ENCODE results near the gene OTUB2.

The OTUB2 gene

DNA sequence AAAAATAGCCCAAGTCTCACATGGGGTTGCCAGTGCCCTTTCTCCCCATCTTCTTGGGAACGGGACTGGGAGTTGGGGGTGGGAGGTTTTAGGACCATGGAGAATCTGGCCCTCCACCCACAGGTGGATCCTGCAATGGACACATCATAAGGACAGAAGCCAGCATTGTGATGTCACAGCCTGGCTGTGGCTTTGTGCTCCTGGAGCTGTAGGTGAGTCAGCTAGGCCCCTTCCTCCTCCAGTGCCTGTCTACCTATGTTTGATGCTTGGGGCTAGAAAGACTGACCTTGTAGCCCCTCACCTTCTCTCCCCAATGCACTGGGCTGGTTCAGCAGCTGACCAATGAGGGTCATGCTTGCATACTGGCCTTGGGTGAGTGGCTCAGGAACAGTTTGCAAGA lies 29.1 kb upstream of the OTUB2 start, which contains the start of gene CCDC197:
CCDC197 (plus strand) TSS at position 220 of the 400 bp plus-strand sequence. CDS start 831 bp downstream, outside the sequence.
- TF ChIP-seq, protein P1, sequence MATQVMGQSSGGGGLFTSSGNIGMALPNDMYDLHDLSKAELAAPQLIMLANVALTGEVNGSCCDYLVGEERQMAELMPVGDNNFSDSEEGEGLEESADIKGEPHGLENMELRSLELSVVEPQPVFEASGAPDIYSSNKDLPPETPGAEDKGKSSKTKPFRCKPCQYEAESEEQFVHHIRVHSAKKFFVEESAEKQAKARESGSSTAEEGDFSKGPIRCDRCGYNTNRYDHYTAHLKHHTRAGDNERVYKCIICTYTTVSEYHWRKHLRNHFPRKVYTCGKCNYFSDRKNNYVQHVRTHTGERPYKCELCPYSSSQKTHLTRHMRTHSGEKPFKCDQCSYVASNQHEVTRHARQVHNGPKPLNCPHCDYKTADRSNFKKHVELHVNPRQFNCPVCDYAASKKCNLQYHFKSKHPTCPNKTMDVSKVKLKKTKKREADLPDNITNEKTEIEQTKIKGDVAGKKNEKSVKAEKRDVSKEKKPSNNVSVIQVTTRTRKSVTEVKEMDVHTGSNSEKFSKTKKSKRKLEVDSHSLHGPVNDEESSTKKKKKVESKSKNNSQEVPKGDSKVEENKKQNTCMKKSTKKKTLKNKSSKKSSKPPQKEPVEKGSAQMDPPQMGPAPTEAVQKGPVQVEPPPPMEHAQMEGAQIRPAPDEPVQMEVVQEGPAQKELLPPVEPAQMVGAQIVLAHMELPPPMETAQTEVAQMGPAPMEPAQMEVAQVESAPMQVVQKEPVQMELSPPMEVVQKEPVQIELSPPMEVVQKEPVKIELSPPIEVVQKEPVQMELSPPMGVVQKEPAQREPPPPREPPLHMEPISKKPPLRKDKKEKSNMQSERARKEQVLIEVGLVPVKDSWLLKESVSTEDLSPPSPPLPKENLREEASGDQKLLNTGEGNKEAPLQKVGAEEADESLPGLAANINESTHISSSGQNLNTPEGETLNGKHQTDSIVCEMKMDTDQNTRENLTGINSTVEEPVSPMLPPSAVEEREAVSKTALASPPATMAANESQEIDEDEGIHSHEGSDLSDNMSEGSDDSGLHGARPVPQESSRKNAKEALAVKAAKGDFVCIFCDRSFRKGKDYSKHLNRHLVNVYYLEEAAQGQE (IDR thresholded peaks at IDR 0.05; ENCODE audit: insufficient replicate concordance, low read depth): no peak
- TF ChIP-seq GABPA (IDR thresholded peaks at IDR 0.05; ENCODE audit: low read depth) (no peak), POLR2AphosphoS5 (IDR thresholded peaks at IDR 0.05; ENCODE audit: low read depth) (no peak), SPI1 (IDR thresholded peaks at IDR 0.05; ENCODE audit: borderline replicate concordance, low read depth) (no peak), CTCF (IDR thresholded peaks at IDR 0.05; ENCODE audit: insufficient read depth, low read length) (no peak)
- no peak for DNase-seq (ENCODE audit: low read depth in 1 of 2, low spot score in 1 of 2)
- Histone ChIP-seq H3K27ac (replicated peaks) (no peak within 1 kb of the TSS), H3K27me3 (ENCODE audit: insufficient read depth, poor library complexity, severe bottlenecking) (peaks cover 9% of the 10 kb centered on the region), H3K4me3 (replicated peaks; ENCODE audit: insufficient read depth, low read length) (no peak within 1 kb of the TSS)

GRCh38 chr14:93997916-93998870 lies 27.9 kb upstream of the OTUB2 start:
- no peak overlapping the region for H3K27ac ChIP-seq (replicated peaks)
- no peak overlapping the region for H3K4me3 ChIP-seq (replicated peaks; ENCODE audit: insufficient read depth, low read length)
- peaks cover 6% of the 10 kb centered on the region for H3K27me3 ChIP-seq (ENCODE audit: insufficient read depth, poor library complexity, severe bottlenecking)
- DNase-seq (ENCODE audit: low read depth in 1 of 2, low spot score in 1 of 2): no peak
- TF ChIP-seq CTCF (IDR thresholded peaks at IDR 0.05; ENCODE audit: insufficient read depth, low read length): no peak
- TF ChIP-seq, protein P1 (IDR thresholded peaks at IDR 0.05; ENCODE audit: insufficient replicate concordance, low read depth): no peak
- TF ChIP-seq SPI1 (IDR thresholded peaks at IDR 0.05; ENCODE audit: borderline replicate concordance, low read depth): no peak
- no peak for TF ChIP-seq GABPA (IDR thresholded peaks at IDR 0.05; ENCODE audit: low read depth)
- TF ChIP-seq POLR2AphosphoS5 (IDR thresholded peaks at IDR 0.05; ENCODE audit: low read depth): no peak

- peaks cover 6% of the 10 kb centered on the region for H3K27me3 ChIP-seq (ENCODE audit: insufficient read depth, poor library complexity, severe bottlenecking)
- no peak for DNase-seq (ENCODE audit: low read depth in 1 of 2, low spot score in 1 of 2)
- no peak overlapping the region for H3K4me3 ChIP-seq (replicated peaks; ENCODE audit: insufficient read depth, low read length)
- no peak overlapping the region for H3K27ac ChIP-seq (replicated peaks)
- TF ChIP-seq GABPA (IDR thresholded peaks at IDR 0.05; ENCODE audit: low read depth) (no peak), CTCF (IDR thresholded peaks at IDR 0.05; ENCODE audit: insufficient read depth, low read length) (no peak), SPI1 (IDR thresholded peaks at IDR 0.05; ENCODE audit: borderline replicate concordance, low read depth) (no peak), POLR2AphosphoS5 (IDR thresholded peaks at IDR 0.05; ENCODE audit: low read depth) (no peak)
- TF ChIP-seq, protein P1 (IDR thresholded peaks at IDR 0.05; ENCODE audit: insufficient replicate concordance, low read depth): no peak
These were observed 27.2 kb upstream of the OTUB2 start for GRCh38 chr14:93998871-93999403.
